H9 (cell line): Measurements from ENCODE around the gene DERA. TPM values are rescaled to one million over a fixed set of nuclear protein-coding genes. Genes with fewer than 3 reads are reported as not detected.

Experiments used
- DNase-seq: peaks from one replicate; pipeline ENCODE4 v3.0.0-alpha.2; 2017
- H2AFZ ChIP-seq: one replicate; pipeline ENCODE4 v1.6.1; 2013; ENCODE audit warnings: mild to moderate bottlenecking, low read length, control low read depth, moderate library complexity
- H2AK5ac ChIP-seq: 2 replicates; pipeline ENCODE4 v1.6.1; 2013; ENCODE audit warnings: low read length, control low read depth, mixed read lengths; ENCODE audit not compliant: insufficient read length
- H2BK120ac ChIP-seq: one replicate; pipeline ENCODE4 v1.6.1; 2013; ENCODE audit warnings: low read depth, mild to moderate bottlenecking, low read length, control low read depth, inconsistent platforms; ENCODE audit not compliant: poor library complexity, severe bottlenecking
- H2BK12ac ChIP-seq: 2 replicates; pipeline ENCODE4 v1.6.1; 2013; ENCODE audit warnings: low read length, control low read depth, mixed read lengths, low read depth; ENCODE audit not compliant: insufficient read length
- H2BK15ac ChIP-seq: 2 replicates; pipeline ENCODE4 v1.6.1; 2013; ENCODE audit warnings: low read depth, low read length, control low read depth
- H2BK20ac ChIP-seq: one replicate; pipeline ENCODE4 v1.6.1; 2013; ENCODE audit warnings: low read depth, mild to moderate bottlenecking, low read length, control low read depth, inconsistent platforms; ENCODE audit not compliant: poor library complexity, severe bottlenecking
- H2BK5ac ChIP-seq: 2 replicates; pipeline ENCODE4 v1.6.1; 2013; ENCODE audit warnings: low read length, control low read depth, mixed read lengths; ENCODE audit not compliant: insufficient read length
- H3K14ac ChIP-seq: 2 replicates; pipeline ENCODE4 v1.6.1; 2013; ENCODE audit warnings: low read length, control low read depth; ENCODE audit not compliant: insufficient read depth
- H3K18ac ChIP-seq: 2 replicates; pipeline ENCODE4 v1.6.1; 2013; ENCODE audit warnings: low read depth, mild to moderate bottlenecking, mixed read lengths, low read length, control low read depth; ENCODE audit not compliant: insufficient read length
- H3K23ac ChIP-seq: 2 replicates; pipeline ENCODE4 v1.6.1; 2013; ENCODE audit warnings: low read length, control low read depth, mixed read lengths, low read depth; ENCODE audit not compliant: insufficient read length
- H3K23me2 ChIP-seq: 2 replicates; pipeline ENCODE4 v1.6.1; 2013; ENCODE audit warnings: low read depth, mild to moderate bottlenecking, mixed read lengths, low read length, control low read depth; ENCODE audit not compliant: insufficient read length, poor library complexity, severe bottlenecking
- H3K27ac ChIP-seq: 2 replicates; pipeline ENCODE4 v1.5.1; 2013; ENCODE audit warnings: low read length, control low read depth, mixed read lengths, low read depth; ENCODE audit not compliant: insufficient read length
- H3K27me3 ChIP-seq: 2 replicates; pipeline ENCODE4 v1.6.1; 2013; ENCODE audit warnings: low read length, control low read depth, inconsistent platforms; ENCODE audit not compliant: insufficient read depth
- H3K4ac ChIP-seq: 2 replicates; pipeline ENCODE4 v1.6.1; 2013; ENCODE audit warnings: low read depth, mild to moderate bottlenecking, control low read depth, inconsistent platforms, low read length, moderate library complexity
- H3K4me1 ChIP-seq: 2 replicates; pipeline ENCODE4 v1.6.1; 2013; ENCODE audit warnings: low read length, control low read depth, inconsistent platforms; ENCODE audit not compliant: insufficient read depth
- H3K4me2 ChIP-seq: 2 replicates; pipeline ENCODE4 v1.6.1; 2013; ENCODE audit warnings: low read length, control low read depth, mixed read lengths; ENCODE audit not compliant: insufficient read length, insufficient read depth
- H3K56ac ChIP-seq: 2 replicates; pipeline ENCODE4 v1.6.1; 2013; ENCODE audit warnings: low read depth, mild to moderate bottlenecking, mixed read lengths, low read length, control low read depth; ENCODE audit not compliant: insufficient read length
- H3K79me1 ChIP-seq: 2 replicates; pipeline ENCODE4 v1.6.1; 2013; ENCODE audit warnings: low read depth, mild to moderate bottlenecking, moderate library complexity, low read length, control low read depth, inconsistent platforms; ENCODE audit not compliant: insufficient read depth, poor library complexity, severe bottlenecking
- H3K79me2 ChIP-seq: 2 replicates; pipeline ENCODE4 v1.6.1; 2013; ENCODE audit warnings: low read length, control low read depth, inconsistent platforms; ENCODE audit not compliant: insufficient read depth
- H3K9ac ChIP-seq: 2 replicates; pipeline ENCODE4 v1.6.1; 2013; ENCODE audit warnings: low read length, control low read depth, mixed read lengths; ENCODE audit not compliant: insufficient read length; ENCODE audit errors: extremely low read depth
- H3K9me3 ChIP-seq: one replicate; pipeline ENCODE4 v1.6.1; 2013; ENCODE audit warnings: low read depth, low read length, inconsistent platforms; ENCODE audit not compliant: control insufficient read depth
- H3T11ph ChIP-seq: one replicate; pipeline ENCODE4 v1.6.1; 2013; ENCODE audit warnings: mild to moderate bottlenecking, low read length, control low read depth, inconsistent platforms
- H4K20me1 ChIP-seq: one replicate; pipeline ENCODE4 v1.6.1; 2013; ENCODE audit not compliant: control insufficient read depth, insufficient read length, insufficient read depth
- H4K5ac ChIP-seq: 2 replicates; pipeline ENCODE4 v1.6.1; 2013; ENCODE audit warnings: low read depth, mild to moderate bottlenecking, mixed read lengths, low read length, control low read depth; ENCODE audit not compliant: insufficient read length
- H4K8ac ChIP-seq: replicated peaks from 2 replicates; pipeline ENCODE4 v1.6.1; 2013; ENCODE audit warnings: low read length, control low read depth, mixed read lengths, low read depth; ENCODE audit not compliant: insufficient read length
- H4K91ac ChIP-seq: 2 replicates; pipeline ENCODE4 v1.6.1; 2013; ENCODE audit warnings: low read depth, mild to moderate bottlenecking, moderate library complexity, mixed read lengths, low read length, control low read depth; ENCODE audit not compliant: insufficient read length
- H3K27ac Mint-ChIP-seq, 3 experiments: 2 replicates in 2 of 3; 3 replicates in 1 of 3; pipeline ENCODE4 v1.8.0; 2020 to 2021; ENCODE audit warnings: mixed read lengths in 3 of 3, mild to moderate bottlenecking in 1 of 3, moderate library complexity in 1 of 3
- H3K27me3 Mint-ChIP-seq: 2 replicates; pipeline ENCODE4 v1.8.0; 2021; ENCODE audit warnings: low read depth, mild to moderate bottlenecking, moderate library complexity, mixed read lengths
- H3K36me3 Mint-ChIP-seq, 3 experiments: 2 replicates in 2 of 3; 3 replicates in 1 of 3; pipeline ENCODE4 v1.8.0; 2020 to 2021; ENCODE audit warnings: low read depth in 3 of 3, mixed read lengths in 3 of 3; ENCODE audit not compliant: insufficient read depth in 1 of 3
- H3K4me1 Mint-ChIP-seq, 2 experiments: 2 replicates each; pipeline ENCODE4 v1.8.0; 2020; ENCODE audit warnings: mixed read lengths in 2 of 2
- H3K4me3 Mint-ChIP-seq, 2 experiments: 2 replicates in 1 of 2; 3 replicates in 1 of 2; pipeline ENCODE4 v1.8.0; 2020 to 2021; ENCODE audit warnings: mild to moderate bottlenecking in 2 of 2, mixed read lengths in 2 of 2, moderate library complexity in 1 of 2
- H3K9me3 Mint-ChIP-seq, 2 experiments: 2 replicates in 1 of 2; 3 replicates in 1 of 2; pipeline ENCODE4 v1.8.0; 2020; ENCODE audit warnings: mild to moderate bottlenecking in 2 of 2, mixed read lengths in 2 of 2, moderate library complexity in 1 of 2
- CTCF ChIP-seq: fragments of 200-600 bp; sonication (generic); conservative IDR thresholded peaks from 3 replicates; pipeline ENCODE4 v1.8.0; 2021; ENCODE audit warnings: antibody characterized with exemption, mild to moderate bottlenecking
- WGBS: extraction: QIAGEN DNeasy Blood & Tissue Kit; methylation state at CpG from one replicate; pipeline ENCODE4 v1.1.7; 2013; ENCODE audit warnings: missing lambda C conversion rate, low lambda C conversion rate, mixed read lengths; ENCODE audit not compliant: insufficient read length; ENCODE audit errors: extremely low coverage; 5-methylcytosine and 5-hydroxymethylcytosine counted together
- total RNA-seq: library from RNA; stranded (reverse); gene quantifications from 2 replicates; pipeline ENCODE4 v1.2.1, GENCODE V29; 2021

DERA gene
- total RNA-seq, 1 experiment from 2014 or later: 20.9 TPM

GRCh38 chr12:16076970-16077522 is 165.9 kb downstream of the DERA start:
- no peak overlapping the region for H2AK5ac ChIP-seq

More at GRCh38 chr12:16076970-16077522, 165.9 kb downstream of the DERA start:
- H3K9me3 ChIP-seq: no peaks in the 10 kb centered on the region
- H4K8ac ChIP-seq: no peak overlapping the region
- no peak for TF ChIP-seq CTCF
- H3K27me3 ChIP-seq: no peaks in the 10 kb centered on the region
- Mint-ChIP-seq H3K27me3 (no peaks in the 10 kb centered on the region), H3K4me1 (no peaks in the 10 kb centered on the region), H3K9me3 (no peaks in the 10 kb centered on the region), H3K36me3 (no peaks in the 10 kb centered on the region), H3K27ac (no peak overlapping the region), H3K4me3 (no peak overlapping the region)
- no peak overlapping the region for H2BK120ac ChIP-seq
- H3T11ph ChIP-seq: no peak overlapping the region
- no peak overlapping the region for H3K4ac ChIP-seq
- no peak overlapping the region for H3K4me2 ChIP-seq
- H3K4me1 ChIP-seq: no peaks in the 10 kb centered on the region
- no CpG with 5 or more reads among the region's 1 CpG for WGBS
- H3K79me1 ChIP-seq: no peaks in the 10 kb centered on the region
- DNase-seq: no peak
- H3K56ac ChIP-seq: no peak overlapping the region
- no peak overlapping the region for H2BK12ac ChIP-seq
- no peak overlapping the region for H3K14ac ChIP-seq
- H2BK20ac ChIP-seq: no peak overlapping the region
- no peak overlapping the region for H3K18ac ChIP-seq
- no peak overlapping the region for H4K91ac ChIP-seq
- no peak overlapping the region for H2AFZ ChIP-seq
- H2BK5ac ChIP-seq: no peak overlapping the region
- no peaks in the 10 kb centered on the region for H3K79me2 ChIP-seq
- no peak overlapping the region for H3K9ac ChIP-seq
- H3K23ac ChIP-seq: no peak overlapping the region
- H3K27ac ChIP-seq: no peak overlapping the region
- no peak overlapping the region for H2BK15ac ChIP-seq
- no peak overlapping the region for H4K5ac ChIP-seq
- no peaks in the 10 kb centered on the region for H3K23me2 ChIP-seq
- H4K20me1 ChIP-seq: no peaks in the 10 kb centered on the region
